Activated CD4-positive, alpha-beta memory T cell treated with anti-CD3 and anti-CD28 coated beads, Interleukin-2, amount 10 ng/mL, durations not matched to agents 7 days and 5 days (primary cell): ENCODE data around the gene EPHB2. TPM values are rescaled to one million over a fixed set of nuclear protein-coding genes. Genes with fewer than 3 reads are reported as not detected.

ENCODE experiments used
- CTCF ChIA-PET: fragments of 350-600 bp; sonication (Branson Sonifier 250); formaldehyde crosslinking; loops from one replicate; lab custom pipeline; 2021; ENCODE audit warnings: antibody characterized with exemption, inconsistent platforms; lab: Charles Lee
- POLR2A ChIA-PET: fragments of 350-600 bp; sonication (Branson Sonifier 250); formaldehyde crosslinking; loops from one replicate; lab custom pipeline; 2021; ENCODE audit warnings: antibody characterized with exemption; lab: Charles Lee
- DNase-seq: peaks from one replicate; pipeline ENCODE4 v3.0.0-alpha.2; 2020
- H3K27ac Mint-ChIP-seq: one replicate; pipeline ENCODE4 v1.8.0; 2021; ENCODE audit warnings: mild to moderate bottlenecking, mixed read lengths
- H3K27me3 Mint-ChIP-seq: one replicate; pipeline ENCODE4 v1.8.0; 2021; ENCODE audit warnings: mixed read lengths
- H3K36me3 Mint-ChIP-seq: one replicate; pipeline ENCODE4 v1.8.0; 2021; ENCODE audit warnings: low read depth, mixed read lengths
- H3K4me1 Mint-ChIP-seq: one replicate; pipeline ENCODE4 v1.8.0; 2021; ENCODE audit warnings: mixed read lengths
- H3K4me3 Mint-ChIP-seq: one replicate; pipeline ENCODE4 v1.8.0; 2021; ENCODE audit warnings: mild to moderate bottlenecking, mixed read lengths
- H3K9me3 Mint-ChIP-seq: one replicate; pipeline ENCODE4 v1.8.0; 2021; ENCODE audit warnings: mixed read lengths
- total RNA-seq, 2 experiments: library from RNA; stranded (reverse); gene quantifications; one replicate each; pipeline ENCODE4 v1.2.3, GENCODE V29; 2021

Gene EPHB2
- total RNA-seq, 2 experiments from 2014 or later, result not detected

GRCh38 chr1:22752339-22752738 is 41.7 kb downstream of the EPHB2 start:
- POLR2A ChIA-PET, result no interaction called here

GRCh38 chr1:22753481-22753971 is 42.9 kb downstream of the EPHB2 start:
- no peak overlapping the region for H3K4me3 Mint-ChIP-seq
- H3K9me3 Mint-ChIP-seq, result no peaks in the 10 kb centered on the region
- H3K36me3 Mint-ChIP-seq, result no peaks in the 10 kb centered on the region
- ChIA-PET POLR2A (no interaction called here), CTCF (no interaction called here)
- peaks cover 1% of the 10 kb centered on the region for H3K27me3 Mint-ChIP-seq
- H3K27ac Mint-ChIP-seq, result no peak overlapping the region
- H3K4me1 Mint-ChIP-seq, result peaks cover 16% of the 10 kb centered on the region
- DNase-seq, result no peak

More at GRCh38 chr1:22752339-22752738, 41.7 kb downstream of the EPHB2 start:
- peaks cover 1% of the 10 kb centered on the region for H3K27me3 Mint-ChIP-seq
- H3K9me3 Mint-ChIP-seq, result no peaks in the 10 kb centered on the region
- DNase-seq, result no peak
- no peak overlapping the region for H3K27ac Mint-ChIP-seq
- peaks cover 16% of the 10 kb centered on the region for H3K4me1 Mint-ChIP-seq
- CTCF ChIA-PET, result no interaction called here
- H3K36me3 Mint-ChIP-seq, result no peaks in the 10 kb centered on the region
- H3K4me3 Mint-ChIP-seq, result no peak overlapping the region

- Mint-ChIP-seq H3K36me3 (no peaks in the 10 kb centered on the region), H3K27ac (no peak overlapping the region), H3K4me3 (no peak overlapping the region), H3K4me1 (peaks cover 16% of the 10 kb centered on the region), H3K27me3 (peaks cover 1% of the 10 kb centered on the region), H3K9me3 (no peaks in the 10 kb centered on the region)
- DNase-seq, result no peak
- POLR2A ChIA-PET, result no interaction called here
- CTCF ChIA-PET, result no interaction called here
Measured at GRCh38 chr1:22754106-22754768, 43.6 kb downstream of the EPHB2 start.

- Mint-ChIP-seq H3K36me3 (no peaks in the 10 kb centered on the region), H3K27ac (no peak overlapping the region), H3K4me3 (no peak overlapping the region), H3K9me3 (no peaks in the 10 kb centered on the region), H3K4me1 (peaks cover 16% of the 10 kb centered on the region), H3K27me3 (peaks cover 1% of the 10 kb centered on the region)
- DNase-seq, result no peak
- CTCF ChIA-PET, result no interaction called here
- POLR2A ChIA-PET, result no interaction called here
Measured at GRCh38 chr1:22754824-22755223, 44.2 kb downstream of the EPHB2 start.

GRCh38 chr1:22755641-22756040 is 45.0 kb downstream of the EPHB2 start:
- Mint-ChIP-seq H3K4me1 (peaks cover 10% of the 10 kb centered on the region), H3K9me3 (no peaks in the 10 kb centered on the region), H3K4me3 (no peak overlapping the region), H3K27me3 (peaks cover 1% of the 10 kb centered on the region), H3K36me3 (no peaks in the 10 kb centered on the region), H3K27ac (no peak overlapping the region)
- DNase-seq, result no peak
- POLR2A ChIA-PET, result no interaction called here
- CTCF ChIA-PET, result no interaction called here

GRCh38 chr1:22756125-22756735 is 45.6 kb downstream of the EPHB2 start:
- Mint-ChIP-seq H3K4me1 (peaks cover 10% of the 10 kb centered on the region), H3K36me3 (no peaks in the 10 kb centered on the region), H3K27me3 (peaks cover 3% of the 10 kb centered on the region), H3K4me3 (no peak overlapping the region), H3K9me3 (no peaks in the 10 kb centered on the region), H3K27ac (no peak overlapping the region)
- no peak for DNase-seq
- ChIA-PET CTCF (no interaction called here), POLR2A (no interaction called here)

GRCh38 chr1:22760455-22760854 is 49.8 kb downstream of the EPHB2 start:
- Mint-ChIP-seq H3K4me3 (no peak overlapping the region), H3K27ac (no peak overlapping the region), H3K9me3 (no peaks in the 10 kb centered on the region), H3K27me3 (peaks cover 3% of the 10 kb centered on the region), H3K36me3 (no peaks in the 10 kb centered on the region), H3K4me1 (no peaks in the 10 kb centered on the region)
- no peak for DNase-seq
- CTCF ChIA-PET, result no interaction called here
- POLR2A ChIA-PET, result no interaction called here

GRCh38 chr1:22761101-22761500 is 50.5 kb downstream of the EPHB2 start:
- no peaks in the 10 kb centered on the region for H3K36me3 Mint-ChIP-seq
- no peak for DNase-seq
- no peak overlapping the region for H3K4me3 Mint-ChIP-seq
- ChIA-PET CTCF (no interaction called here), POLR2A (no interaction called here)
- H3K27ac Mint-ChIP-seq, result no peak overlapping the region
- no peaks in the 10 kb centered on the region for H3K4me1 Mint-ChIP-seq
- peaks cover 2% of the 10 kb centered on the region for H3K27me3 Mint-ChIP-seq
- no peaks in the 10 kb centered on the region for H3K9me3 Mint-ChIP-seq

GRCh38 chr1:22761821-22762220 is 51.2 kb downstream of the EPHB2 start:
- no peak overlapping the region for H3K4me3 Mint-ChIP-seq
- H3K27ac Mint-ChIP-seq, result no peak overlapping the region
- H3K9me3 Mint-ChIP-seq, result no peaks in the 10 kb centered on the region
- ChIA-PET CTCF (no interaction called here), POLR2A (no interaction called here)
- H3K4me1 Mint-ChIP-seq, result no peaks in the 10 kb centered on the region
- H3K36me3 Mint-ChIP-seq, result no peaks in the 10 kb centered on the region
- DNase-seq, result no peak
- peaks cover 2% of the 10 kb centered on the region for H3K27me3 Mint-ChIP-seq

- ChIA-PET POLR2A (no interaction called here), CTCF (no interaction called here)
- peaks cover 2% of the 10 kb centered on the region for H3K27me3 Mint-ChIP-seq
- no peak overlapping the region for H3K27ac Mint-ChIP-seq
- no peak for DNase-seq
- no peak overlapping the region for H3K4me3 Mint-ChIP-seq
- no peaks in the 10 kb centered on the region for H3K4me1 Mint-ChIP-seq
- no peaks in the 10 kb centered on the region for H3K36me3 Mint-ChIP-seq
- H3K9me3 Mint-ChIP-seq, result no peaks in the 10 kb centered on the region
Measured at GRCh38 chr1:22763487-22764200, 53.0 kb downstream of the EPHB2 start.

GRCh38 chr1:22767852-22768251 is 57.2 kb downstream of the EPHB2 start:
- ChIA-PET POLR2A (no interaction called here), CTCF (no interaction called here)
- no peaks in the 10 kb centered on the region for H3K36me3 Mint-ChIP-seq
- H3K27me3 Mint-ChIP-seq, result peaks cover 8% of the 10 kb centered on the region
- H3K4me3 Mint-ChIP-seq, result no peak overlapping the region
- no peak for DNase-seq
- H3K9me3 Mint-ChIP-seq, result no peaks in the 10 kb centered on the region
- H3K4me1 Mint-ChIP-seq, result no peaks in the 10 kb centered on the region
- no peak overlapping the region for H3K27ac Mint-ChIP-seq

- no peak overlapping the region for H3K4me3 Mint-ChIP-seq
- POLR2A ChIA-PET, result no interaction called here
- no peaks in the 10 kb centered on the region for H3K36me3 Mint-ChIP-seq
- H3K27me3 Mint-ChIP-seq, result peaks cover 11% of the 10 kb centered on the region
- no peaks in the 10 kb centered on the region for H3K9me3 Mint-ChIP-seq
- no peaks in the 10 kb centered on the region for H3K4me1 Mint-ChIP-seq
- H3K27ac Mint-ChIP-seq, result no peak overlapping the region
- CTCF ChIA-PET, result no interaction called here
- DNase-seq, result no peak
Measured at GRCh38 chr1:22769932-22770331, 59.3 kb downstream of the EPHB2 start.

GRCh38 chr1:22772014-22772413 is 61.4 kb downstream of the EPHB2 start:
- no peak for DNase-seq
- H3K9me3 Mint-ChIP-seq, result no peaks in the 10 kb centered on the region
- peaks cover 19% of the 10 kb centered on the region for H3K27me3 Mint-ChIP-seq
- H3K36me3 Mint-ChIP-seq, result no peaks in the 10 kb centered on the region
- ChIA-PET POLR2A (no interaction called here), CTCF (no interaction called here)
- H3K4me3 Mint-ChIP-seq, result no peak overlapping the region
- H3K4me1 Mint-ChIP-seq, result no peaks in the 10 kb centered on the region
- H3K27ac Mint-ChIP-seq, result no peak overlapping the region
